ENCODE measurements around the gene MARCHF10. TPM values are rescaled to one million over a fixed set of nuclear protein-coding genes. Genes with fewer than 3 reads are reported as not detected.

MARCHF10 gene, protein sequence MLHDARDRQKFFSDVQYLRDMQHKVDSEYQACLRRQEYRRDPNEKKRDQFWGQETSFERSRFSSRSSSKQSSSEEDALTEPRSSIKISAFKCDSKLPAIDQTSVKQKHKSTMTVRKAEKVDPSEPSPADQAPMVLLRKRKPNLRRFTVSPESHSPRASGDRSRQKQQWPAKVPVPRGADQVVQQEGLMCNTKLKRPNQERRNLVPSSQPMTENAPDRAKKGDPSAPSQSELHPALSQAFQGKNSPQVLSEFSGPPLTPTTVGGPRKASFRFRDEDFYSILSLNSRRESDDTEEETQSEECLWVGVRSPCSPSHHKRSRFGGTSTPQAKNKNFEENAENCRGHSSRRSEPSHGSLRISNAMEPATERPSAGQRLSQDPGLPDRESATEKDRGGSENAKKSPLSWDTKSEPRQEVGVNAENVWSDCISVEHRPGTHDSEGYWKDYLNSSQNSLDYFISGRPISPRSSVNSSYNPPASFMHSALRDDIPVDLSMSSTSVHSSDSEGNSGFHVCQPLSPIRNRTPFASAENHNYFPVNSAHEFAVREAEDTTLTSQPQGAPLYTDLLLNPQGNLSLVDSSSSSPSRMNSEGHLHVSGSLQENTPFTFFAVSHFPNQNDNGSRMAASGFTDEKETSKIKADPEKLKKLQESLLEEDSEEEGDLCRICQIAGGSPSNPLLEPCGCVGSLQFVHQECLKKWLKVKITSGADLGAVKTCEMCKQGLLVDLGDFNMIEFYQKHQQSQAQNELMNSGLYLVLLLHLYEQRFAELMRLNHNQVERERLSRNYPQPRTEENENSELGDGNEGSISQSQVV
- total RNA-seq, result under 0.01 TPM in 1 of 2 replicates, not detected in the other

DNA sequence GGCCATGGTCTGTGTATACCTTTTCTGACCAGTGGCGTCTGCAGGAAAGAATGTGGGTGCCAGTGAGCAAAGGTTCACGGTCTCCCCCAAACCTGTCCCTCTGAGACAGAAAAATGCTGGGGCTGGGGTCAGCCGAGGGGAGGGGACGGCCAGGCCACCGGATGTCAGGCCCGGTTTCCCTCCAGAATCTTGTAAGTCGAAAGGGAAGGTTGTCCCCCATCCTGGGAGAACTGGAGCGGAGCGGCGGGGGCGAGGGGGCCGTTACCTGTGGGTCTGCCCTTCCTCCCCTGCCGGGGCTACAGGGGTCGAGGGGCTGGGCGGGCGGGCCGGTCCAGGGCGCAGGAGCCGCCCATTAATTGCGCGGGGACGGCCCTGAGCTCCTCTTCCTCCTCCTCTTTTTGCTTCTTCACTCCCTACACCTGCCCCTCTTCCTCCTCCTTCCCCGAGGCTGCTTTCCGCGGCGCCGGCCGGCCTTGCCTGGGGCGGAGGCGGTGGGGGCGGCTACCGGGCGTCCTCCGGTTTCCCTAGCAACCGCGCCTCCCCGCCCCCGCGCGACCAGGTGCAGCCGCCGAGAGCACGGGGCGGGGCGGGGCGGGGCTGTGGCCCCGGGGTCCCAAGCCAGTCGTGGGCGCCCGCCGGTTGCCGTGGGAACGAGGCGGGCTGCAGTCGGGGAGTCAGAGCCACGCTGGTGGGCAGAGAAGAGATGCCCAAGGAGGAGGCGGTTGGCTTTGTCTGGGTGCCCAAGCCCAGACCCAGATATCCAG, at the start of gene MARCHF10:
Gene MARCHF10, minus strand, starts transcription at position 503 of the 764 bp plus-strand sequence. CDS start 6,579 bp downstream, outside the sequence.

Other genes starting within 250 kb of the MARCHF10 start
- gene MRC2, start 180.6 kb downstream of the MARCHF10 start, total RNA-seq, result 23.2 and 54.7 TPM in 2 replicates
- gene TANC2, start 157.9 kb upstream of the MARCHF10 start, total RNA-seq, result 74.2 and 126 TPM in 2 replicates